EL (cell line): ENCODE data around the gene BCR.
"Not testable (repeated sequence)": the region's sequence is repeated elsewhere in the genome, so short reads cannot be mapped to it uniquely, and the experiment has no call there.

ENCODE experiments used
- DNase-seq: peaks from one replicate; pipeline ENCODE4 v3.0.0-alpha.2; 2016

BCR gene

DNA sequence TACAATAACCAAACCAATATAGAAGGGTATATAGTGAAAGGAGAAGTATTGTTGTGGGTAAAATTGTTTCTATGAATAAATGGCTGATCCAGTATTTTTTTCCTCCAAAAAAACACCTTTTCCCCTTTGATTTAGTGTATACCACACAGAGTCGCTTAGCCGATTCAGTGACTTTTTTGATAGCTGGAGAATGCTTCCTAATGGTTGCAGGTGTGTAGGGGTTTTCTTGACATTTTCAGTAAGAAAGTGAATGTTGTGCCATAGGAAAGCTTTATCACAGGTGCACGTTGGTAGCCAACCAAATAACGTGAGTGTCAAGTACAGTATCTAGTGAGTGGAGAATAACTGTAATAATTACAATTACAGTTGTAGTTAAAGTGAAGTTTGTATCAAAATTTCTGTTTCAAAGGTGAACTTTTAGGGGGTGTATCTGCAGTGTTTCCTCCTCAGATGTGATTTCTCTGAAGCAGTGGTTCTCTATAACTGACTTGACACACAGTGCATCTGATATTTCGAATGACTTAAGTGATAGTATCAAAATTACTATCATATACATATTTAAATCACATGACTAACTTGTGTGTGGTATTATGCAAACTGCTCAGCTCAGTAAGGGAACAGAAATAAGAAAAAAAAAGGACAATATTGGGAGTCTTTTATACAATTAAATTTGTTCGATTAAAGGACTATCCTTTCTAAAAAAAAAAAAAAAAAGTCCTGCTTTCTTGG, 143.8 kb downstream of the BCR start:
- DNase-seq: not testable (repeated sequence)

DNA sequence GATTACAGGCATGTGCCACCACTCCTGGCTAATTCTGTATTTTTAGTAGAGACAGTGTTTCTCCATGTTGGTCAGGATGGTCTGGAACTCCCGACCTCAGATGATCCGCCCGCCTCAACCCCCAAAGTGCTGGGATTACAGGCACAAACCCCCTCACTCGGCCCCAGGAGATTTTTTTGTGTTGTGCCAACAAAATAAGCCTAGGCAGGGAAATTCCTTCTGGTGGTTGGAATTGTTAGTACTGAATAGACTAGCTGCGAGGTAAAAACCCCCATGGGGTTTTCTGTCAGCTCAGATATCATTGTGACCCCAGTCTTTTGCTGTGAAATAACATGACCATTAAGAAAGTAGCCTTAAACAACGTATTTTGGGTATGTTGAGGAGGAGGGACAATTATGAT, 144.9 kb downstream of the BCR start:
- DNase-seq: no peak

DNA sequence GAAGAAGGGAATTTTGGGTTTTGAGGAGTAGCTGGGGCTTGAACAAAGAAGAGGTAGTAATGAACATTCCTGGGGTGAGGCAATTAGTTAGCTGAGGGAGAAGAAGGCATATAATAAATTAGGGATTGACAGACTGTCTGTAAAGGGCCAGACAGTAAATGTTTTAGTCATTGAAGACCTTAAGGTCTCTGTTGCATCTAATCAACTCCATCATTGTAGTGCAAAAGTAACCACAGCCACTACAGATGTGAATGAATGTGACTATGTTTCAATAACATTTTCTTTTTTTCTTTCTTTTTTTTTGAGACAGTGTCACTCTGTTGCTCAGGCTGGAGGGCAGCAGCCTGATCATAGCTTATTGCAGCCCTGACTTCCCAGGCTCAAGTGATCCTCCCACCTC, 153.5 kb downstream of the BCR start:
- not testable (repeated sequence) for DNase-seq

GRCh38 chr22:23337672-23338071, 157.4 kb downstream of the BCR start:
- DNase-seq: not testable (repeated sequence)

- DNase-seq: not testable (repeated sequence)
Measured at GRCh38 chr22:23341942-23342695, 161.8 kb downstream of the BCR start.

DNA sequence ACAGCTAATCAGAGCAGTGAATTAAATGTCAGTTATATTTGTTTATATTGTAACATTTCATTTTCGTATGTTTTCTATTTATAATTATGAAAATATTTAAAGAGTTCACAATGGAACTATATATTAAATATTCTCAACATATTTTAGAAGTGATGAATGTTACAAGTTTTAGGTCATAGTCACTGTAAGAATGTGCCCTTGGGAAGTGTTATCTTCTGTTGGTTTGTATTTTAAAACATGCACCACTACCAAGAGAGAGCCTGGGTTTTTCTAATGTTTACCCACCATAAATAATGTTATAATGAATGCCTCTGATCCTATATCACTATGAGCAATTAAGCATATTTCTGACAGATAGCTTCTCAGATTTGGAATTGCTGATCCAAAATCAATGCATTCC, 171.0 kb downstream of the BCR start:
- no peak for DNase-seq

GRCh38 chr22:23353004-23353403, 172.7 kb downstream of the BCR start:
- DNase-seq: no peak

GRCh38 chr22:23353696-23354095, 173.4 kb downstream of the BCR start:
- DNase-seq: no peak

- no peak for DNase-seq
Measured at GRCh38 chr22:23356094-23356493, 175.8 kb downstream of the BCR start.

GRCh38 chr22:23357053-23357452, 176.7 kb downstream of the BCR start:
- DNase-seq: no peak

- DNase-seq: no peak
Measured at GRCh38 chr22:23359583-23360123, 179.3 kb downstream of the BCR start.

DNA sequence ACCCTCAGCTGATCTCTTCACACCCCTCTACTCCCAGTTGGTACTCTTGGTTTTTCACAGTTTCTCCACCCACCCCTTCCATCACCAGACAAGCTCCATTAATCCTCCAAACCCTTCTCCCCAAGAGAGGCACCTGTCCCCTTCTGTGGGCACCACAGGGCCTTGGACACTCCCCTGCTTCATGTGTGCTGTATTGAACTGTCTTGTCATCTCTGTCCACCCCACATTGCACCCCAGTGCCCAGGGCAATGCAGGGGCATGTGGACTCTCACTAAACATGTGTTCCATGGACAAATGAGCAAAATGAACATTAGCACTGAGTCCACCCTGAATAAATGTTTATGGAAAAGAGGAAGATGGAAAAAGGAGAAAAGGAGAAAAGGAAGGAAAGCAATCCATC, 181.4 kb downstream of the BCR start:
- DNase-seq: no peak

- no peak for DNase-seq
Measured at GRCh38 chr22:23363683-23364082, 183.4 kb downstream of the BCR start.

DNA sequence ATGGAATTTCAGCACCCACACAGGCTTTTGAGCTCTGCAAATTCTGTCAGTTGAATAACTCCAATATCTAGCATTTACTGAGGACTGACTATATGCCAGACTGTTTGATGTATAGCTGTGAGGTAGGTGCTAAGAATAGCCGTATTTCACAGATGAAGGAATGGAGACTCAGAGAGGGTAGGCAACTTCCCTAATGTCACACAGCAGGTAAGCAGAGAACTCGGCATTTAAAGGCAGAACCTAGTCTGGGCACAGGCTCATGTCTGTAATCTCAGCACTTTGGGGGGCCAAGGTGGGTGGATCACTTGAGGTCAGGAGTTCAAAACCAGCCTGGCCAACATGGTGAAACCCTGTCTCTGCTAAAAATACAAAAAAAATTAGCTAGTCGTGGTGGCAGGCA, 184.1 kb downstream of the BCR start:
- no peak for DNase-seq

- DNase-seq: no peak
Measured at GRCh38 chr22:23365524-23365923, 185.2 kb downstream of the BCR start.

DNA sequence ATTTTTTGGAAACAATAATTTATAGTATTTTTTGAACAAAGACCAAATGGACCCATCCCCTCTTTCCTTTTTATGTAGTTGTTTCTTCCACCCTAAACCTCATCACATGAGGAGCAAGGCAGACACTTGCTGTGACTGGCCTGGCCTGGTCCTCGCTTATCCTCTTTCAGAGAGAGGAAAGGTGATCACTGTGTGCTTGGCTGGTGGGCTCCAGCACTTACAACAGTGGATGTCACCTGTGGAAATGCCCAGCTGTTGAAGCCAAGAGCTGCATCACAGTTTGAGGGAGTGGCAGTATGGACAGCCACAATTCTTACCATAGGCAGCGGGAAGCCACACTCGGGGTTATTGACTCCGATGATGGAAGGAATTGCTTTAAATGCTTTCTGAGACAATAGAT, 185.7 kb downstream of the BCR start:
- no peak for DNase-seq

DNA sequence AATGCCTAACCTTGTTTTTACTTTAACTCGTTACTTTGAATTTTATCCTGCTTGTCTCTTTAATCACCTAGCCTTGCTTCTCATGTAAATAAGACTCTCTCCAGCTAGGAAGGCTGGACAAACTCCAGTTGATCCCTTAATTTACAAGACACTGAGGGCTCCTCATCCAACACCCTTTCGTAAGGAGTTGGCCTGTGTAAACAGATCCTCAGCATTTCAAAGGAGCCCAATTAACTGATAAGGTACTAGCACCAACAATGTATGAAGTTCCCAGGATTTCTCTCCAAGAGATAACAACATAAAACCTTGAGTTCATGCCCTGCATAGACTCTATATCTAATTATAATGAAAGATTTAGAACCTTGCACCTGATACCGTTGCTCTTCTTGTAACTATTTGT, 186.9 kb downstream of the BCR start:
- not testable (repeated sequence) for DNase-seq
